Progenitor cell of endocrine pancreas (in vitro differentiated cells): Measurements from ENCODE around the gene UPF1. TPM values are rescaled to one million over a fixed set of nuclear protein-coding genes. Genes with fewer than 3 reads are reported as not detected.

Source experiments
- DNase-seq: peaks from one replicate; pipeline ENCODE4 v3.0.0; 2021; ENCODE audit warnings: low spot score; ENCODE audit not compliant: unreplicated experiment
- H3K27ac Mint-ChIP-seq: 2 replicates; pipeline ENCODE4 v1.8.0; 2021; ENCODE audit warnings: mild to moderate bottlenecking, moderate library complexity, mixed read lengths
- H3K27me3 Mint-ChIP-seq: 2 replicates; pipeline ENCODE4 v1.8.0; 2021; ENCODE audit warnings: mixed read lengths
- H3K36me3 Mint-ChIP-seq: 2 replicates; pipeline ENCODE4 v1.8.0; 2022; ENCODE audit warnings: mixed read lengths; ENCODE audit not compliant: insufficient read depth
- H3K4me1 Mint-ChIP-seq: 2 replicates; pipeline ENCODE4 v1.8.0; 2021; ENCODE audit warnings: low read depth, mixed read lengths
- H3K4me3 Mint-ChIP-seq: 2 replicates; pipeline ENCODE4 v1.8.0; 2021; ENCODE audit warnings: low read depth, mild to moderate bottlenecking, moderate library complexity, mixed read lengths
- H3K9me3 Mint-ChIP-seq: 2 replicates; pipeline ENCODE4 v1.8.0; 2021; ENCODE audit warnings: low read depth, mixed read lengths
- total RNA-seq: library from RNA; stranded (reverse); gene quantifications from 2 replicates; pipeline ENCODE4 v1.2.1, GENCODE V29; 2021
- TF ChIP-seq, protein P1 (sequence below): fragments of 200-600 bp; sonication (generic); IDR thresholded peaks from one replicate; pipeline ENCODE4 v1.5.0; 2021; ENCODE audit warnings: antibody characterized with exemption, mild to moderate bottlenecking; ENCODE audit not compliant: unreplicated experiment

Gene UPF1
- total RNA-seq, 1 donor from 2014 or later: 90.9 TPM

DNA sequence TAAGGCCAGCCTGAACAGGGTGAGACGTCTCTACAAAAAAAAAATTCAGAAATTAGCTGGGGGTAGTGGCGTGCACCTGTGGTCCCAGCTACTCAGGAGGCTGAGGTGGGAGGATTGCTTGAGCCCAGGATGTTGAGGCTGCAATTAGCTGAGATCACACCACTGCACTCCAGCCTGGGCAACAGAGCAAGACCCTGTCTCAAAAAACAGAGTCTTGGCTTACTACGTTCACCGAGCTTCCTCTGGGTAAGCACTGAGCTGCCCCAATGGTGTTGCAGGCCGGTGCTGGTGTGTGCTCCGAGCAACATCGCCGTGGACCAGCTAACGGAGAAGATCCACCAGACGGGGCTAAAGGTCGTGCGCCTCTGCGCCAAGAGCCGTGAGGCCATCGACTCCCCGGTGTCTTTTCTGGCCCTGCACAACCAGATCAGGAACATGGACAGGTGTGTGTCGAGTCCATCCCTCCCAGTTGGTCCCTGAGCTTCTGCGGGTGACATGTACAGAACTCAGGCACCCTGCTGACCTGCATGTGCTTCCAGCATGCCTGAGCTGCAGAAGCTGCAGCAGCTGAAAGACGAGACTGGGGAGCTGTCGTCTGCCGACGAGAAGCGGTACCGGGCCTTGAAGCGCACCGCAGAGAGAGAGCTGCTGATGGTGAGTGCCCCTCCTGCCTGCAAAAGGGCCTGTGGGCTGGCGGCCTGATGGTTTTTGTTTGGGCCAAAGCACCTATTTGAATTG lies 24.1 kb downstream of the UPF1 start:
- H3K36me3 Mint-ChIP-seq: peaks cover 12% of the 10 kb centered on the region
- H3K4me1 Mint-ChIP-seq: no peaks in the 10 kb centered on the region
- TF ChIP-seq, protein P1, sequence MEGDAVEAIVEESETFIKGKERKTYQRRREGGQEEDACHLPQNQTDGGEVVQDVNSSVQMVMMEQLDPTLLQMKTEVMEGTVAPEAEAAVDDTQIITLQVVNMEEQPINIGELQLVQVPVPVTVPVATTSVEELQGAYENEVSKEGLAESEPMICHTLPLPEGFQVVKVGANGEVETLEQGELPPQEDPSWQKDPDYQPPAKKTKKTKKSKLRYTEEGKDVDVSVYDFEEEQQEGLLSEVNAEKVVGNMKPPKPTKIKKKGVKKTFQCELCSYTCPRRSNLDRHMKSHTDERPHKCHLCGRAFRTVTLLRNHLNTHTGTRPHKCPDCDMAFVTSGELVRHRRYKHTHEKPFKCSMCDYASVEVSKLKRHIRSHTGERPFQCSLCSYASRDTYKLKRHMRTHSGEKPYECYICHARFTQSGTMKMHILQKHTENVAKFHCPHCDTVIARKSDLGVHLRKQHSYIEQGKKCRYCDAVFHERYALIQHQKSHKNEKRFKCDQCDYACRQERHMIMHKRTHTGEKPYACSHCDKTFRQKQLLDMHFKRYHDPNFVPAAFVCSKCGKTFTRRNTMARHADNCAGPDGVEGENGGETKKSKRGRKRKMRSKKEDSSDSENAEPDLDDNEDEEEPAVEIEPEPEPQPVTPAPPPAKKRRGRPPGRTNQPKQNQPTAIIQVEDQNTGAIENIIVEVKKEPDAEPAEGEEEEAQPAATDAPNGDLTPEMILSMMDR: no peak
- H3K4me3 Mint-ChIP-seq: no peak overlapping the region
- H3K27ac Mint-ChIP-seq: no peak overlapping the region
- DNase-seq: no peak
- H3K27me3 Mint-ChIP-seq: no peaks in the 10 kb centered on the region
- no peaks in the 10 kb centered on the region for H3K9me3 Mint-ChIP-seq

DNA sequence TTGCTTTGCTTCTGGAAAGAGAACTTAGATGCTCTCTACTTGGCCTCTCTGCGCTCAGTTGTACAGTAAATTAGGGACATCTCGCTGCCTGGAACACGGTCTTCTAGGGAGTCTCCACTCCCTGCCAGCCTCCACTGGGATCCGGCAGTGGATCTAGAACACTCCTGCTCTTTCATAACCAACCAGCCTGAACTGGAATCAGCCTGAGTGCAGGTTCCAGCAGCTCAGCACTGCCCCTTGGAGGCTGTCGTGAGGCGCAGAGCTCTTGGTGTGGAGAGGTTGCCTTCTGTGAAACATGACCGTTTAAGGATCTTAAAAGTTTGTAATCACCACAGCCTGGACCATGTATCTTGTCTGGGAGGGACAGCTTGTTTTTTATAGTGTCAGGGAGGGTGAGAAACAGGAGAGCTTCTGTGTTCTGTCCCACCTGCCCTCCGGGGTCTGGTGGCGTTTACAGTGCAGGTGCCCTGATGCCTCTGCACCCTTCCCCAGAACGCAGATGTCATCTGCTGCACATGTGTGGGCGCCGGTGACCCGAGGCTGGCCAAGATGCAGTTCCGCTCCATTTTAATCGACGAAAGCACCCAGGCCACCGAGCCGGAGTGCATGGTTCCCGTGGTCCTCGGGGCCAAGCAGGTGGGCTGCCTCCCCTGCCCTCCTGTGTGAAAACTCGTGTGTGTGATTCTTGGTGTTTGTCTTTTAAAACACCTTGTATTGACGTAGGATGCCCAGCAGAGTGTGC lies 24.8 kb downstream of the UPF1 start:
- no peaks in the 10 kb centered on the region for H3K27me3 Mint-ChIP-seq
- H3K27ac Mint-ChIP-seq: no peak overlapping the region
- TF ChIP-seq, protein P1: peak; percentile 36
- no peaks in the 10 kb centered on the region for H3K4me1 Mint-ChIP-seq
- H3K9me3 Mint-ChIP-seq: no peaks in the 10 kb centered on the region
- no peak for DNase-seq
- peaks cover 13% of the 10 kb centered on the region for H3K36me3 Mint-ChIP-seq
- no peak overlapping the region for H3K4me3 Mint-ChIP-seq

GRCh38 chr19:18857223-18857622 lies 25.5 kb downstream of the UPF1 start:
- no peaks in the 10 kb centered on the region for H3K4me1 Mint-ChIP-seq
- no peak overlapping the region for H3K27ac Mint-ChIP-seq
- DNase-seq: no peak
- no peaks in the 10 kb centered on the region for H3K27me3 Mint-ChIP-seq
- peaks cover 15% of the 10 kb centered on the region for H3K36me3 Mint-ChIP-seq
- no peak overlapping the region for H3K4me3 Mint-ChIP-seq
- TF ChIP-seq, protein P1: no peak
- no peaks in the 10 kb centered on the region for H3K9me3 Mint-ChIP-seq

DNA sequence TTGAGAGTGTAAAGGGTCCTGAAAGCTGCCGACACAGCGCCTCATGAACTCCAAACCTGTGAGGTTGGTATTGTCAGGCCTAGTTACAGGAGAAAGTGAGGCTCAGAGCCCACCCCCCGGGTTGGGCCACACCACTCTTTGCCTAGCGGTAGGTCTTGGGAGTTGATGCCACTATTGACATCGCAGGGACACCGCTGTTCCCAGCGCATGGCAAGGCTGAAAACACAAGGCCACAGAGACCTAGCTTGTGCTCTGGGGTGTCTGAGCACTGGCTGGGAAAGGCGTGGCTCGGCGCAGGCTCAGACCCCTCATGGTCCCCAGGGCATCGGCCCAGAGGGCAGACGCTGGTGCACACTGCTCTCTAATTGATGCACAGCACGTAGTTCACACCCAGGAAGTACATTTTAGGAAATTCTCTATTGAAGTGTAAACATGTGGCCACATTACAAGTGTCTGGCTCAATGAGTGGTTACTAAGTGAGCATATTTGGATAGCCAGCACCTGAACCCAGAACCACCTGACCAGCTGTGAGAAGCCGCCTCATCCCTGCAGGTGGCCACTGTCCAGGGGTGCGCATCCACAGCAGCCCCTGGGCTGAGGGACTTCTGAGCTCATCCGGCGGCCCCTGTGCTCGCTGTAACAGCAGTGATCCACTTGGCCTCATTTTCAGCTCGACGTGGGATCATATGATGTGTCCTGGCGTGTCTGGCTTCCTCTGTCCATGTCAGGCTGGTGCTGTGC lies 27.3 kb downstream of the UPF1 start:
- no peaks in the 10 kb centered on the region for H3K9me3 Mint-ChIP-seq
- H3K4me1 Mint-ChIP-seq: no peaks in the 10 kb centered on the region
- TF ChIP-seq, protein P1: no peak
- H3K27me3 Mint-ChIP-seq: no peaks in the 10 kb centered on the region
- H3K27ac Mint-ChIP-seq: no peak overlapping the region
- no peak for DNase-seq
- no peak overlapping the region for H3K4me3 Mint-ChIP-seq
- H3K36me3 Mint-ChIP-seq: peaks cover 10% of the 10 kb centered on the region

DNA sequence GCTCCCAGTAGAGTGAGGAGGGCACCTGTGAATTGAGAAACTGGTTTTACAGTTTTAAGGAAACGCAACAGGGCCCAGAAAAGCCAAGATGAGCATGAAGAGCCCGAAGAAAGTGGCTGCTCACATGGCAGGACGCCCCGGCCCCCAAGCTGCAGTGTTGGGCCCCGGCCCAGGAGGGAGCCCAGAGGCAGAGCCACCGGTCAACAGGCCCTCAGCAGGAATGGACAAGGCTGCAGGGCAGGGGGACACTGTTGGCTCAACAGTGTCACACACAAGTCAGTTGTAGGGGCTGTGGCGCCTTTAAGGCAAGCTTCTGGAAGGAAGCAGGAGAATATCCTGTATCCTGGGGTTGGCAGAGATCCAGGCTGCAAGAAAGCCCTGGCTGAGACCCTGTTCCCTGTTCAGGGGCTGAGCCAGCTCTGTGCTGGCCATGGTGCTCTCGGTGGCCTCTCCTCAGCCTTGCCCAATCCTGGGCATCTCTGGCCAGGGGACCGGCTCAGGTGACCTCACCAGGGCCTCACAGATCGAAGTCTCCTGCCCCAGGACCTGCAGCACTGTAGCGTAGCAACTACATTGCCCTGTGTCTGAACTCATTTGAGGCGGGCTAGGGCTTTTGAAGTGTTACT lies 28.0 kb downstream of the UPF1 start:
- Mint-ChIP-seq H3K4me3 (no peak overlapping the region), H3K4me1 (no peaks in the 10 kb centered on the region), H3K27me3 (no peaks in the 10 kb centered on the region), H3K36me3 (peaks cover 13% of the 10 kb centered on the region), H3K9me3 (no peaks in the 10 kb centered on the region), H3K27ac (no peak overlapping the region)
- TF ChIP-seq, protein P1: no peak
- no peak for DNase-seq
